GM21723 (cell line): ENCODE measurements around the gene RTEL1.
"Not testable (repeated sequence)": the region's sequence is repeated elsewhere in the genome, so short reads cannot be mapped to it uniquely, and the experiment has no call there.

Experiments used
- ATAC-seq: cut with Tn5 transposase; IDR thresholded peaks from one replicate; pipeline ENCODE4 v1.9.1; 2021; ENCODE audit warnings: mild to moderate bottlenecking, moderate library complexity; ENCODE audit not compliant: unreplicated experiment

Gene RTEL1

GRCh38 chr20:63657937-63658748, at the start of gene RTEL1:
RTEL1 (plus strand) TSS chr20:63658312; CDS start chr20:63659403, 1,091 bp downstream.
- ATAC-seq = peak; percentile 78

GRCh38 chr20:63610581-63611435, 47.3 kb upstream of the RTEL1 start:
- no peak for ATAC-seq

DNA sequence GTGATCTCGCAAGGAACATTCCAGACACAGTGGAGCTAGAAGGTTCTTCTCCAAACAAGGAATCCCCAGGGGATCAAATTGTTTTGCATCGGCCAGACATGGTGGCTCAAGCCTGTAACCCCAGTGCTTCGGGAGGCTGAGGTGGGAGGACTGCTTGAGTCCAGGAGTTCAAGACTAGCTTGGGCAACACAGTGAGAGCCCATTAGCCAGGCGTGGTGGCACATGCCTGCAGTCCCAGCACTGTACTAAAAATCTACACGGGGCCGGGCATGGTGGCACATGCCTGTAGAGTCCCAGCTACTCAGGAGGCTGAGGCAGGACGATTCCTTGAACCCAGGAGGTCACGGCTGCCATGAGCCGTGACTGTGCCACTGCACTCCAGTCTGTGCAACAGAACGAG, 46.5 kb upstream of the RTEL1 start:
- ATAC-seq = no peak

DNA sequence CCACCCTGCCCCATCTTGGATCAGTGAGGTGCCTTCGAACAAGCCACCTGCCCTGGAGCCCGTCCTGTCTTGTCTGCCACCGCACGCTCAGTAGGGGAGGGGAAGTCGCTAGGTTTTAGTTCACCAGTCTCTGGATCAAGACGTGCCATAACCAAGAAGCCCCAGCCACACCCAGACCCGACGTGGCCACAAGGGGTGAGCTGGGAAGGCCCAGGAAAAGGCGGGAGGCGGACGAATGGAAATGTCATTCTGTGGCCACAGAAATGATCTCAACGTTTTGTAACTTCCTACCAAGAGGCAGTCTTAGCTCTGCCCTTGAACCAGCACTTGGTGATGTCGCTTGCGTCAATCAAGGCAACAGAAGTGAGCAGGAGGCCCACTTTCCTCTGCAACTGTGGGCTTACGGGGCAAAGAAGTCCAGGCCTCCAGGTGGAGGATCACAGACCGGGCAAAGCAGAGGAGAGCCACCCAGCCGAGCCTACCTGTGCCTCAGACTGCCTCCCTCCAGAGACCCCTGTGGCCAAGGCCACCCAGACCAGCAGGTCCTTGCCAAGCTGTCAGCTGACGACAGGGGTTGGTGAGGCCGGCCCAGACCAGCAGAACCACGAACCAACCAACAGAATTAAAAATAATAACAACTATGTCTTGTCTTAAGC, 45.7 kb upstream of the RTEL1 start:
- no peak for ATAC-seq

DNA sequence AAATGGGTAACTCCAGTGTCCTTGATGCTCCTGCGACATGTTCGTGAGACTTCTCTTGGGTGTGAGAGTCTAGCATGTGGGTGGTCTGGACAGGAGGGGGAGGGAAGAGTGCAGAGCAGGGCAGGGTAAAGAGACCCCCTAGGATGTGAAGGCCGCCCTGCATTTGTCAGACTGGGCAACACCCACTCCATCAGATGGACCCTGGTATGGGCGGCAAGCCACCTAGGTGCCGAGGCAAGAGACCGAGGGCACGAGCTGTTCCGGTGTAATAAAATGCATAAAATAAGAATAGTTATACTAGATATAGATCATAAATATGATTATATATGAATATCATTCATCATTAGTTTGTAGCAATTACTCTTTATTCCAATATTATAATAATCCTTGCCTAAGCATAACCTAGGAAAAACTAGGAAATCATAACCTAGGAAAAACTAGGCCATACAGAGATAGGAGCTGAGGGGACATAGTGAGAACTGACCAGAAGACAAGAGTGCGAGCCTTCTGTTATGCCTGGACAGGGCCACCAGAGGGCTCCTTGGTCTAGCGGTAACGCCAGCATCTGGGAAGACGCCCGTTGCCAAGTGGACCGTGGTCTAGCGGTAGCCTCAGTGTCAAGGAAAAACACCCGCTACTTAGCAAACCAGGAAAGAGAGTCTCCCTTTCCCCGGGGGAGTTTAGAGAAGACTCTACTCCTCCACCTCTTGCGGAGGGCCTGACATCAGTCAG, 44.1 kb upstream of the RTEL1 start:
- not testable (repeated sequence) for ATAC-seq

GRCh38 chr20:63617092-63617875, 40.8 kb upstream of the RTEL1 start:
- no peak for ATAC-seq

GRCh38 chr20:63617876-63618265, 40.2 kb upstream of the RTEL1 start:
- ATAC-seq = no peak

DNA sequence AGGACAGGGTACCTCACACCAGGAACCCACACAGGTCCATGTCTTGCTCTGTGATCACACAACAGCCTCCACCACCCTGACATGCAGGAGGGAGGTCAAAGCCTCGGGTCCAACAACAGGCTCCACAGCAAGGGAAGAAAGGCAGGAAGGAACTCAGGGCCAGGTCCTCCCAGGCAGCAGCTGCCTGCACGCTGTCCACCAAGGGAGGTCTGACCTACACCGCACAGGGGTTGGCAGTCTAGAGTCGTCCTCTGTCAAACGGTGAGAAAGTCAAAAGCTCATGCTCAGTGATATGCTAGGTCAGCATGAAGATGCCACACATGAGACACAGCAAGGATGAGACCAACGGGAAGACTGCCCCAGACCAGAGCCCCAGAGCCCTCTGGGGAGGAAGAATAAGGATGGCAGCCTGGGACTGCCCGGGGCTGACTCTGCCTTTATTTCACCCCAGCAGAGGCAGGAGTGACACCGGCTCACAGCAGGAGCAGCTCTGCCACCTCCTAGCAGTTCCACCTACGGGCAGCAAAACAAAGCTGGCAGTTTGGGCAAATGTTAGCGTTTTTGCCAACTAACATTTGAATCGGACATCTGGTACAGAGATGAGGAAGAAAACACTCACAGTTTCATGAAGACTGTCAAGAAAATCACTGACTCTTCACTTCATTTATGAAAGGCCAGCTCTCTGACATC, 39.7 kb upstream of the RTEL1 start:
- ATAC-seq = no peak

- no peak for ATAC-seq
Observed at GRCh38 chr20:63619086-63619485, 39.0 kb upstream of the RTEL1 start.

DNA sequence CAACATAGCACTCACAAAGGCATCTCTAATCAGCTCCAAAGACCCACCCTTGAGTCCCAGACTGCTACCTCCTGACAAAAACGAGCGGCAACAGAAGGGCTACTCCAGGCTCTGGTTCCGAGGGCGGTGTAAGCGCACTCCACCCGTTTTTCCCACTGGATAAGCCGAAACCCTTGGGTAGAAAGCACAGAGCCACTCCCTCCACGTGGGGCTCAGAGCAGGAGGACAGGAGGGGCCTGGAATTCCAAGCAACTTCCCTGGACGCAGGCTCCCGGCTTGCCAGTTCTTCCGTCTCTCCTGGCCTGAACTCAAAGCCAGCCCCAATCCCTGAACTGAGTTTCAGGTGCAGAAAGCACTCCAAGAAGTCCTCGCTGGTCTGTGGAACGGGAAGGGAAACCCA, 38.6 kb upstream of the RTEL1 start:
- ATAC-seq = no peak

- ATAC-seq = no peak
Observed at GRCh38 chr20:63620991-63621390, 37.1 kb upstream of the RTEL1 start.

DNA sequence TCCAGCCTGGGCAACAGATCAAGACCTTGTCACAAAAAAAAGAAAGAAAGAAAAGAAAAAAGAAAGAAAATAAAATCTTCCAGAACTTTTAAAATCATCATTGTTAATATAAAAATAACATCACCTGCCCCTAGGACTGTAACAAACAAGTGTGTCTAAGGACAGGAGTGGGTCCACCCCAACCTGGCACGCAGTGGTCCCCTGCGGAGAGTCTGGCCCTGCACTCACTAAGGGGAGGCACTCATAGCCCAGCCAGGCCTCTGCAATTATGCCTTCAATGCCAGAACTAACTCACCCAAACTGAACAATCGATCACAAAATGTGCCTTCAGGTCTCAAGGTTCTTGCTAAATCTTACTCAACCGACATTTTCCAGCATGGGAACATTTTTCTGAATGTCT, 36.0 kb upstream of the RTEL1 start:
- no peak for ATAC-seq

DNA sequence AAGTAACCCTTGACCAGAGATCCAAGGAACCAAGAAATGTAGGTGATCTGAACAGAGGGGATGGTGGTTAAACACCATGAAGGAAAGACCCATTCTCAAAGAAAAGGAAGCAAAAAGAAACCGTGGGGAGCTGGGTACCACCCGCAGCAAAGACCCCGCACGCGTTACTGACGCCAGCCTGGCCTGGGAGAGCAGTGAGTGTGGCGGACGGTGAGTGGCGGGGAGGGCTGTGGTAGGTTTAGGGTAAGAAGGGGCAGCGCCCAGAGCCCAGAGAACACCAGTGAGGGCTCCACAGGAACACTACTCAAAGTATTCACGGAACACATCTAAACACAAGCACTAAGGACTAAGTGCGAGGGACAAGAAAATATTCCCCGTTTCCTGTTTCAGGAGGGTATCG, 35.4 kb upstream of the RTEL1 start:
- ATAC-seq = no peak

DNA sequence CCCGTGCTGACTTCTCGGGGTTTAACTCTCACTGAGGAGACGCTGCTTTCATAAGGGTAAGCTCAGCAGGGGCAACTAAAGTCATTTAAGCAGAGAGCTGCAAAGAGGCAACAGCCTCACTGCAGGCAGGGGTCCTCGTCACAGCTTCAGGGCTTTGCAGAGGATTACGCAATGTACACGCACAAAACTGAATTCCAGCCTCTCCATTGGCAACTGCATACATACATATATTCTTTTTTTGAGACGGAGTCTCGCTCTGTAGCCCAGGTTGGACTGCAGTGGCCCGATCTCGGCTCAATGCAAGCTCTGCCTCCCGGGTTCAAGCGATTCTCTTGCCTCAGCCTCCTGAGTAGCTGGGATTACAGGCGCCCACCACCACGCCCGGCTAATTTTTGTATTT, 33.6 kb upstream of the RTEL1 start:
- ATAC-seq = no peak

DNA sequence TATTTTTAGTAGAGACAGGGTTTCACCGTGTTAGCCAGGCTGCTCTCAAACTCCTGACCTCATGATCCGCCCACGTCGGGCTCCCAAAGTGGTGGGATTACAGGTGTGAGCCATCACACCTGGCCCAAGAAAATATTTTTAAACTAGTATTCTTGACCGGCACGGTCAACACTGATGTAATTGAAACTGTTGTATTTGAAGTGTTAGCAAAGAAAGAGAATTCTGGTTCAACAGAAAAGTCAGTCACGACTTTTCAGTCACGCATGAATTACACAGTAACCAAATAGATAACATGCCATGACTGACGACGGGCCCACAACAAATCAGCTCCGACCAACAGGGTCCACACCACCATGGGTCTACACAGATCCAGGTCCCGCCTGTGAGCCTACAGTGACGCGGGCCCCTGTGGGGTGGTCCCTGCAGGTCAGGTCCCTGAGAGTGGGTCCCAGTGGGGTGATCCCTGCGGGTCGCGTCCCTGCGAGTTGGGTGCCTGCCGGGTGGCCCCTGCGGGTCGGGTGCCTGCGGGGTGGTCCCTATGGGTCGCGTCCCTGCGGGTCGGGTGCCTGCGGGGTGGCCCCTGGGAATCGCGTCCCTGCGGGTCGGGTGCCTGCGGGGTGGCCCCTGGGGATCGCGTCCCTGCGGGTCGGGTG, 32.2 kb upstream of the RTEL1 start:
- no peak for ATAC-seq

- ATAC-seq = peak; percentile 43
Observed at GRCh38 chr20:63626424-63627128, 31.5 kb upstream of the RTEL1 start, which contains the start of gene GMEB2. GMEB2 (minus strand) TSS chr20:63627101; CDS start chr20:63619397, 7,704 bp downstream.

- peak; percentile 75 for ATAC-seq
Observed at GRCh38 chr20:63627129-63627750, 30.9 kb upstream of the RTEL1 start.

DNA sequence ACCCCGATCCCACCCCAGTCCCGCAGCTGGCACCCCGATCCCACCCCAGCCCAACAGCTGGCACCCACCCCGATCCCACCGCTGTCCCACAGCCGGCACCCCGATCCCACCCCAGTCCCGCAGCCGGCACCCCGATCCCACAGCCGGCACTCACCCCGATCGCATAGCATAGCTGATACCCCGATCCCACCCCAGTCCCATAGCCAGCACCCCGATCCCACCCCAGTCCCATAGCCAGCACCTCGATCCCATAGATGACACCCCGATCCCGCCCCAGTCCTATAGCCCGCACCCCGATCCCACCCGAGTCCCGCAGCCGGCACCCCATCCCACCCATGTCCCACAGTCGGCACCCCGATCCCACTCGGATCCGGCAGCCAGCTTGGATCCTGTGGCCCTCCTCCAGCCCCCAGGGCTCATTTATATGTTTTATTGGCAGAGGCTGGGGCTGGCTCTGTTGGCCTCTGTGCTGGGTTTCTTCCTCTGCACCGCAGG, 30.3 kb upstream of the RTEL1 start:
- ATAC-seq = no peak
